Stomach (tissue), 4 donors: ENCODE measurements around the gene CRYBG1.

Experiments used
- POLR2A ChIP-seq, 4 donors: fragments of 450-650 bp; IDR thresholded peaks; one replicate each; pipeline ENCODE4 v1.6.1; 2016; ENCODE audit warnings: antibody characterized with exemption in 4 of 4, control low read depth in 2 of 4, mild to moderate bottlenecking in 1 of 4, moderate library complexity in 1 of 4
- POLR2AphosphoS5 ChIP-seq, 3 donors: sonication (generic); formaldehyde crosslinking; IDR thresholded peaks; one replicate each; pipeline ENCODE4 v1.6.1; 2016; ENCODE audit warnings: antibody characterized with exemption in 3 of 3
- TF ChIP-seq, protein P1 (sequence below), 7 experiments: fragments of 450-650 bp in 4 of 7; fragments of 200-600 bp in 3 of 7; sonication (generic) in 3 of 7; IDR thresholded peaks; one replicate each; pipeline ENCODE4 v1.5.1; 2016 to 2019; ENCODE audit warnings: antibody characterized with exemption in 7 of 7, control low read depth in 2 of 7, mild to moderate bottlenecking in 1 of 7

GRCh38 chr6:106415921-106416320 is 55.4 kb downstream of the CRYBG1 start:
- TF ChIP-seq POLR2AphosphoS5 (IDR thresholded peaks at IDR 0.05) = no peak
- no peak for TF ChIP-seq POLR2A (IDR thresholded peaks at IDR 0.05)
- TF ChIP-seq, protein P1, sequence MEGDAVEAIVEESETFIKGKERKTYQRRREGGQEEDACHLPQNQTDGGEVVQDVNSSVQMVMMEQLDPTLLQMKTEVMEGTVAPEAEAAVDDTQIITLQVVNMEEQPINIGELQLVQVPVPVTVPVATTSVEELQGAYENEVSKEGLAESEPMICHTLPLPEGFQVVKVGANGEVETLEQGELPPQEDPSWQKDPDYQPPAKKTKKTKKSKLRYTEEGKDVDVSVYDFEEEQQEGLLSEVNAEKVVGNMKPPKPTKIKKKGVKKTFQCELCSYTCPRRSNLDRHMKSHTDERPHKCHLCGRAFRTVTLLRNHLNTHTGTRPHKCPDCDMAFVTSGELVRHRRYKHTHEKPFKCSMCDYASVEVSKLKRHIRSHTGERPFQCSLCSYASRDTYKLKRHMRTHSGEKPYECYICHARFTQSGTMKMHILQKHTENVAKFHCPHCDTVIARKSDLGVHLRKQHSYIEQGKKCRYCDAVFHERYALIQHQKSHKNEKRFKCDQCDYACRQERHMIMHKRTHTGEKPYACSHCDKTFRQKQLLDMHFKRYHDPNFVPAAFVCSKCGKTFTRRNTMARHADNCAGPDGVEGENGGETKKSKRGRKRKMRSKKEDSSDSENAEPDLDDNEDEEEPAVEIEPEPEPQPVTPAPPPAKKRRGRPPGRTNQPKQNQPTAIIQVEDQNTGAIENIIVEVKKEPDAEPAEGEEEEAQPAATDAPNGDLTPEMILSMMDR (IDR thresholded peaks at IDR 0.05) = no peak
